ENCODE measurements around the gene ING5. TPM values are rescaled to one million over a fixed set of nuclear protein-coding genes. Genes with fewer than 3 reads are reported as not detected.
"Not testable (repeated sequence)": the region's sequence is repeated elsewhere in the genome, so short reads cannot be mapped to it uniquely, and the experiment has no call there.

ING5 gene
- total RNA-seq, 1 experiment from 2014 or later: 39.8 TPM

- peaks cover 12% of the 10 kb centered on the region for H3K4me1 ChIP-seq (ENCODE audit: control insufficient read depth, insufficient read depth, low read length)
- BruUV-seq (replicated peaks): TSS peak; percentile 8
- ChIA-PET POLR2A (interaction anchor here (0.6 kb wide), 1 partner anchor 16 kb away, joined by 5 read pairs; no protein-coding TSS in a partner anchor), CTCF (no interaction called here)
- in situ Hi-C loops (cut with HindIII; ENCODE audit: low pct_unique_long_range_greater_than_20kb, low sequenced_read_pairs) (no loop called here), intact Hi-C loops (cut with micrococcal nuclease; ENCODE audit: unreplicated experiment) (no loop called here)
- H3K9me3 ChIP-seq (ENCODE audit: control insufficient read depth, insufficient read depth, low read depth, low read length): no peaks in the 10 kb centered on the region
- no peak for DNase-seq (ENCODE audit: low read depth, low spot score)
- no peaks in the 10 kb centered on the region for H3K36me3 ChIP-seq (ENCODE audit: control insufficient read depth, insufficient read depth, low read length)
- H3K27ac ChIP-seq (ENCODE audit: low read length): no peak overlapping the region
- no peaks in the 10 kb centered on the region for H3K27me3 ChIP-seq (ENCODE audit: control insufficient read depth, insufficient read depth, low read length)
- no peak for ATAC-seq
- H3K4me3 ChIP-seq (ENCODE audit: low read depth in 2 of 2, low read length in 2 of 2): no peak overlapping the region
- TF ChIP-seq REST (IDR thresholded peaks at IDR 0.05; ENCODE audit: insufficient read depth in 1 of 2, low read depth in 2 of 2, low read length in 1 of 2): no peak
- no peak for TF ChIP-seq TCF7L2 (IDR thresholded peaks at IDR 0.05; ENCODE audit: low read depth, low read length)
- TF ChIP-seq POLR2AphosphoS5 (IDR thresholded peaks at IDR 0.05; ENCODE audit: low read depth, low read length): no peak
- no peak for TF ChIP-seq SIN3A (IDR thresholded peaks at IDR 0.05; ENCODE audit: borderline replicate concordance, insufficient read depth, low read depth, low read length)
- TF ChIP-seq, protein P1, sequence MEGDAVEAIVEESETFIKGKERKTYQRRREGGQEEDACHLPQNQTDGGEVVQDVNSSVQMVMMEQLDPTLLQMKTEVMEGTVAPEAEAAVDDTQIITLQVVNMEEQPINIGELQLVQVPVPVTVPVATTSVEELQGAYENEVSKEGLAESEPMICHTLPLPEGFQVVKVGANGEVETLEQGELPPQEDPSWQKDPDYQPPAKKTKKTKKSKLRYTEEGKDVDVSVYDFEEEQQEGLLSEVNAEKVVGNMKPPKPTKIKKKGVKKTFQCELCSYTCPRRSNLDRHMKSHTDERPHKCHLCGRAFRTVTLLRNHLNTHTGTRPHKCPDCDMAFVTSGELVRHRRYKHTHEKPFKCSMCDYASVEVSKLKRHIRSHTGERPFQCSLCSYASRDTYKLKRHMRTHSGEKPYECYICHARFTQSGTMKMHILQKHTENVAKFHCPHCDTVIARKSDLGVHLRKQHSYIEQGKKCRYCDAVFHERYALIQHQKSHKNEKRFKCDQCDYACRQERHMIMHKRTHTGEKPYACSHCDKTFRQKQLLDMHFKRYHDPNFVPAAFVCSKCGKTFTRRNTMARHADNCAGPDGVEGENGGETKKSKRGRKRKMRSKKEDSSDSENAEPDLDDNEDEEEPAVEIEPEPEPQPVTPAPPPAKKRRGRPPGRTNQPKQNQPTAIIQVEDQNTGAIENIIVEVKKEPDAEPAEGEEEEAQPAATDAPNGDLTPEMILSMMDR (IDR thresholded peaks at IDR 0.05): no peak
These were observed 57.4 kb downstream of the ING5 start for GRCh38 chr2:241759067-241759807.

DNA sequence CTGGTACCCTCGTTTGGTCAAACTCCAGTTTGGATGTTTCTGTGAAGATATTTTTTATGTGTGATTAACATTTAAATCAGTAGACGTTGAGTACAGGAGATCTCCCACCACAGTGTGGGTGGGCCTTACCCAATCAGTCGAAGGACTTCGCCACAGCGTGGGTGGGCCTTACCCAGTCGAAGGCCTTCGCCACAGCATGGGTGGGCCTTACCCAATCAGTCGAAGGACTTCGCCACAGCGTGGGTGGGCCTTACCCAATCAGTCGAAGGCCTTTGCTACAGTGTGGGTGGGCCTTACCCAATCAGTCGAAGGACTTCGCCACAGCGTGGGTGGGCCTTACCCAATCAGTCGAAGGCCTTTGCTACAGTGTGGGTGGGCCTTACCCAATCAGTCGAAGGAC, 58.1 kb downstream of the ING5 start:
- H3K9me3 ChIP-seq (ENCODE audit: control insufficient read depth, insufficient read depth, low read depth, low read length); POLR2A ChIA-PET; H3K27ac ChIP-seq (ENCODE audit: low read length); H3K27me3 ChIP-seq (ENCODE audit: control insufficient read depth, insufficient read depth, low read length); DNase-seq (ENCODE audit: low read depth, low spot score); intact Hi-C loops (cut with micrococcal nuclease; ENCODE audit: unreplicated experiment); in situ Hi-C loops (cut with HindIII; ENCODE audit: low pct_unique_long_range_greater_than_20kb, low sequenced_read_pairs); CTCF ChIA-PET; H3K4me3 ChIP-seq (ENCODE audit: low read depth in 2 of 2, low read length in 2 of 2); H3K36me3 ChIP-seq (ENCODE audit: control insufficient read depth, insufficient read depth, low read length); ATAC-seq; BruUV-seq (replicated peaks): not testable (repeated sequence)
- H3K4me1 ChIP-seq (ENCODE audit: control insufficient read depth, insufficient read depth, low read length): peaks cover 12% of the 10 kb centered on the region

DNA sequence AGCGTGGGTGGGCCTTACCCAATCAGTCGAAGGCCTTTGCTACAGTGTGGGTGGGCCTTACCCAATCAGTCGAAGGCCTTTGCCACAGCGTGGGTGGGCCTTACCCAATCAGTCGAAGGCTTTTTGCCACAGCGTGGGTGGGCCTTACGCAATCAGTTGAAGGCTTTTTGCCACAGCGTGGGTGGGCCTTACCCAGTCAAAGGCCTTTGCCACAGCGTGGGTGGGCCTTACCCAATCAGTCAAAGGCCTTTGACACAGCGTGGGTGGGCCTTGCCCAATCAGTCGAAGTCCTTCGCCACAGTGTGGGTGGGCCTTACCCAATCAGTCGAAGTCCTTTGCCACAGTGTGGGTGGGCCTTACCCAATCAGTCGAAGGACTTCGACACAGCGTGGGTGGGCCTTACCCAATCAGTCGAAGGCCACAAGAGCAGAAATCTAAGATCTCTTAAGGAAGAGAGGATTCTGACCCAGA, 58.5 kb downstream of the ING5 start:
- ATAC-seq (no peak), DNase-seq (ENCODE audit: low read depth, low spot score) (no peak)
- in situ Hi-C loops (cut with HindIII; ENCODE audit: low pct_unique_long_range_greater_than_20kb, low sequenced_read_pairs): no loop called here
- no peaks in the 10 kb centered on the region for H3K36me3 ChIP-seq (ENCODE audit: control insufficient read depth, insufficient read depth, low read length)
- ChIA-PET CTCF (interaction anchor here (0.7 kb wide), 1 partner anchor 13 kb away, joined by 4 read pairs; no protein-coding TSS in a partner anchor), POLR2A (no interaction called here)
- no peak overlapping the region for H3K4me3 ChIP-seq (ENCODE audit: low read depth in 2 of 2, low read length in 2 of 2)
- H3K9me3 ChIP-seq (ENCODE audit: control insufficient read depth, insufficient read depth, low read depth, low read length): no peaks in the 10 kb centered on the region
- intact Hi-C loops (cut with micrococcal nuclease; ENCODE audit: unreplicated experiment): no loop called here
- BruUV-seq (replicated peaks): no TSS peak
- no peak overlapping the region for H3K27ac ChIP-seq (ENCODE audit: low read length)
- H3K4me1 ChIP-seq (ENCODE audit: control insufficient read depth, insufficient read depth, low read length): peaks cover 12% of the 10 kb centered on the region
- H3K27me3 ChIP-seq (ENCODE audit: control insufficient read depth, insufficient read depth, low read length): no peaks in the 10 kb centered on the region
- TF ChIP-seq, protein P1 (IDR thresholded peaks at IDR 0.05): no peak
- TF ChIP-seq TCF7L2 (IDR thresholded peaks at IDR 0.05; ENCODE audit: low read depth, low read length) (no peak), SIN3A (IDR thresholded peaks at IDR 0.05; ENCODE audit: borderline replicate concordance, insufficient read depth, low read depth, low read length) (no peak), REST (IDR thresholded peaks at IDR 0.05; ENCODE audit: insufficient read depth in 1 of 2, low read depth in 2 of 2, low read length in 1 of 2) (no peak), POLR2AphosphoS5 (IDR thresholded peaks at IDR 0.05; ENCODE audit: low read depth, low read length) (no peak)

Data from Panc1 (cell line).